ENCODE measurements around the gene GPR65.

The GPR65 gene

GRCh38 chr14:87955501-87955900 lies 49.4 kb upstream of the GPR65 start (continued):
- TF ChIP-seq ZFHX2 (tag by site-specific recombination; conservative IDR thresholded peaks at IDR 0.05) = no peak

DNA sequence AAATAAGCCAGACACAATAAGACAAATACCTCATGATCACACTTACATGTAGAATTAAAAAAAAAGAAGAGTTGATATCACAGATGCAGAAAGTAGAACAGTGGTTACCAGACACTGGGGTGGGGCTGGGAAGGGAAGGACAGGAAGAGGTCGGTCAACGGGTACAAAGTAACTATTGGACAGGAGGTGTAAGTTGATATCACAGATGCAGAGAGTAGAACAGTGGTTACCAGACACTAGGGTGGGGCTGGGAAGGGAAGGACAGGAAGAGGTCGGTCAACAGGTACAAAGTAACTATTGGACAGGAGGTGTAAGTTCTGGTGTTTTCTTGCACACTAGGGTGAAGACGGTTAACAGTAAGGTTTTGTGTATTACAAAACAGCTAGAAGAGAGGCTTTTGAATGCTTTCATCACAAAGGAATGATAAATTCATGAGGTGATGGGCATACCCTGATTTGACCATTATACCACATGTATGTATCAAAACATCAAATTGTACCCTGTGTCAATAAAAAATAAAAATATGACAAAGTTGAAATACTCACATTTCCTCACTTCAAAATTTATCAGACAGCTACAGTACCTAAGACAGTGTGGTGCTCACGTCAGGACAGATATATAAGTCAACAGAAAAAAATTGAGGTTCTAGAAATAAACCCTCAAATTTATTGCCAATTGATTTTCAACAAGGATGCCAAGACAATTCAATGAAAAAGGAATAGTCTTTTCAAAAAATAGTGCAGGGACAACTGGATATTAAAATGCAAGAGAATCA lies 44.7 kb upstream of the GPR65 start:
- TF ChIP-seq ZNF548 (tag by site-specific recombination; IDR thresholded peaks at IDR 0.05) (no peak), BCL11A (tag by site-specific recombination; IDR thresholded peaks at IDR 0.05; ENCODE audit: low read depth) (no peak)
- POLR2A ChIA-PET = no interaction called here
- Histone ChIP-seq H3K36me3 (ENCODE audit: control insufficient read depth in 2 of 2, insufficient read depth in 1 of 2, low read length in 2 of 2) (no peaks in the 10 kb centered on the region), H3K9me3 (ENCODE audit: control insufficient read depth, insufficient read depth, low read depth, low read length) (no peaks in the 10 kb centered on the region), H3K4me1 (ENCODE audit: control insufficient read depth, insufficient read depth, low read length) (peaks cover 7% of the 10 kb centered on the region), H3K4me3 (ENCODE audit: low read depth, low read length) (no peak overlapping the region), H3K27ac (ENCODE audit: extremely low read depth, low read depth, low read length) (no peak overlapping the region)
- CTCF ChIA-PET = no interaction called here

- Histone ChIP-seq H3K4me3 (ENCODE audit: low read depth, low read length) (no peak overlapping the region), H3K9me3 (ENCODE audit: control insufficient read depth, insufficient read depth, low read depth, low read length) (no peaks in the 10 kb centered on the region), H3K4me1 (ENCODE audit: control insufficient read depth, insufficient read depth, low read length) (peaks cover under 1% of the 10 kb centered on the region; the same call in 1 of the 2 replicates), H3K36me3 (ENCODE audit: control insufficient read depth in 2 of 2, insufficient read depth in 1 of 2, low read length in 2 of 2) (no peaks in the 10 kb centered on the region), H3K27ac (ENCODE audit: extremely low read depth, low read depth, low read length) (no peak overlapping the region)
- ChIA-PET POLR2A (no interaction called here), CTCF (no interaction called here)
- TF ChIP-seq ZNF214 (tag by site-specific recombination; IDR thresholded peaks at IDR 0.05; ENCODE audit: borderline replicate concordance) (no peak), ZNF202 (tag by site-specific recombination; IDR thresholded peaks at IDR 0.05; ENCODE audit: borderline replicate concordance) (no peak), ZNF140 (tag by site-specific recombination; IDR thresholded peaks at IDR 0.05) (0 out of 2 replicates have a peak, but pooled peaks have one; percentile 8)
Observed at GRCh38 chr14:87961246-87961645, 43.7 kb upstream of the GPR65 start.

GRCh38 chr14:87966816-87967215 lies 38.1 kb upstream of the GPR65 start:
- H3K4me3 ChIP-seq (ENCODE audit: low read depth, low read length) = no peak overlapping the region
- H3K9me3 ChIP-seq (ENCODE audit: control insufficient read depth, insufficient read depth, low read depth, low read length) = no peaks in the 10 kb centered on the region
- no peaks in the 10 kb centered on the region for H3K36me3 ChIP-seq (ENCODE audit: control insufficient read depth in 2 of 2, insufficient read depth in 1 of 2, low read length in 2 of 2)
- CTCF ChIA-PET = no interaction called here
- no peaks in the 10 kb centered on the region for H3K4me1 ChIP-seq (ENCODE audit: control insufficient read depth, insufficient read depth, low read length)
- POLR2A ChIA-PET = no interaction called here
- TF ChIP-seq ZNF140 (tag by site-specific recombination; IDR thresholded peaks at IDR 0.05) = no peak
- no peak for TF ChIP-seq RBAK (tag by site-specific recombination; IDR thresholded peaks at IDR 0.05)
- TF ChIP-seq PRDM1 (tag by site-specific recombination; IDR thresholded peaks at IDR 0.05) = no peak
- TF ChIP-seq, protein P1, sequence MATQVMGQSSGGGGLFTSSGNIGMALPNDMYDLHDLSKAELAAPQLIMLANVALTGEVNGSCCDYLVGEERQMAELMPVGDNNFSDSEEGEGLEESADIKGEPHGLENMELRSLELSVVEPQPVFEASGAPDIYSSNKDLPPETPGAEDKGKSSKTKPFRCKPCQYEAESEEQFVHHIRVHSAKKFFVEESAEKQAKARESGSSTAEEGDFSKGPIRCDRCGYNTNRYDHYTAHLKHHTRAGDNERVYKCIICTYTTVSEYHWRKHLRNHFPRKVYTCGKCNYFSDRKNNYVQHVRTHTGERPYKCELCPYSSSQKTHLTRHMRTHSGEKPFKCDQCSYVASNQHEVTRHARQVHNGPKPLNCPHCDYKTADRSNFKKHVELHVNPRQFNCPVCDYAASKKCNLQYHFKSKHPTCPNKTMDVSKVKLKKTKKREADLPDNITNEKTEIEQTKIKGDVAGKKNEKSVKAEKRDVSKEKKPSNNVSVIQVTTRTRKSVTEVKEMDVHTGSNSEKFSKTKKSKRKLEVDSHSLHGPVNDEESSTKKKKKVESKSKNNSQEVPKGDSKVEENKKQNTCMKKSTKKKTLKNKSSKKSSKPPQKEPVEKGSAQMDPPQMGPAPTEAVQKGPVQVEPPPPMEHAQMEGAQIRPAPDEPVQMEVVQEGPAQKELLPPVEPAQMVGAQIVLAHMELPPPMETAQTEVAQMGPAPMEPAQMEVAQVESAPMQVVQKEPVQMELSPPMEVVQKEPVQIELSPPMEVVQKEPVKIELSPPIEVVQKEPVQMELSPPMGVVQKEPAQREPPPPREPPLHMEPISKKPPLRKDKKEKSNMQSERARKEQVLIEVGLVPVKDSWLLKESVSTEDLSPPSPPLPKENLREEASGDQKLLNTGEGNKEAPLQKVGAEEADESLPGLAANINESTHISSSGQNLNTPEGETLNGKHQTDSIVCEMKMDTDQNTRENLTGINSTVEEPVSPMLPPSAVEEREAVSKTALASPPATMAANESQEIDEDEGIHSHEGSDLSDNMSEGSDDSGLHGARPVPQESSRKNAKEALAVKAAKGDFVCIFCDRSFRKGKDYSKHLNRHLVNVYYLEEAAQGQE (tag by site-specific recombination; IDR thresholded peaks at IDR 0.05) = no peak
- no peak for TF ChIP-seq GFI1B (tag by site-specific recombination; IDR thresholded peaks at IDR 0.05)
- no peak for TF ChIP-seq EGR2 (tag by site-specific recombination; IDR thresholded peaks at IDR 0.05; ENCODE audit: low read depth)
- no peak for TF ChIP-seq ZNF366 (tag by site-specific recombination; conservative IDR thresholded peaks at IDR 0.05)
- TF ChIP-seq ZNF530 (tag by site-specific recombination; IDR thresholded peaks at IDR 0.05; ENCODE audit: low read depth) = no peak
- TF ChIP-seq SP2 (tag by site-specific recombination; IDR thresholded peaks at IDR 0.05) = no peak
- no peak for TF ChIP-seq REPIN1 (tag by site-specific recombination; IDR thresholded peaks at IDR 0.05; ENCODE audit: low read depth)
- no peak for TF ChIP-seq ZNF426 (tag by site-specific recombination; IDR thresholded peaks at IDR 0.05)
- TF ChIP-seq ZNF302 (tag by site-specific recombination; IDR thresholded peaks at IDR 0.05; ENCODE audit: low read depth) = no peak
- TF ChIP-seq ZNF175 (tag by site-specific recombination; IDR thresholded peaks at IDR 0.05) = no peak
- no peak for TF ChIP-seq ZNF37A (tag by site-specific recombination; IDR thresholded peaks at IDR 0.05)
- no peak for TF ChIP-seq ZNF626 (tag by site-specific recombination; IDR thresholded peaks at IDR 0.05)
- no peak for TF ChIP-seq KLF8 (tag by site-specific recombination; IDR thresholded peaks at IDR 0.05)
- H3K27ac ChIP-seq (ENCODE audit: extremely low read depth, low read depth, low read length) = no peak overlapping the region
